Measurements from ENCODE around the gene OMA1. TPM values are rescaled to one million over a fixed set of nuclear protein-coding genes. Genes with fewer than 3 reads are reported as not detected.

Gene OMA1
- total and polyA plus RNA-seq, 2 donors (not counting 1 experiment from before 2014, with no cell fraction given) = 14.6 to 47.1 TPM

GRCh38 chr1:58572690-58573089 is 26.2 kb upstream of the OMA1 start:
- Histone ChIP-seq H3K27ac (ENCODE audit: insufficient read depth, low read length) (no peak overlapping the region), H3K4me1 (ENCODE audit: control insufficient read depth, extremely low read depth, insufficient read depth, low read length) (no peaks in the 10 kb centered on the region), H3K79me2 (ENCODE audit: control insufficient read depth, insufficient read depth, low read length) (no peaks in the 10 kb centered on the region), H3K9me3 (ENCODE audit: control insufficient read depth, insufficient read depth, low read depth, low read length) (no peaks in the 10 kb centered on the region), H2AFZ (ENCODE audit: low read length) (no peak overlapping the region), H3K36me3 (ENCODE audit: control insufficient read depth, insufficient read depth, low read length) (no peaks in the 10 kb centered on the region), H3K4me3 (replicated peaks in 1 of 4; ENCODE audit: control extremely low read depth in 1 of 4, insufficient read depth in 1 of 4, low read depth in 3 of 4, low read length in 4 of 4) (no peak overlapping the region), H3K27me3 (ENCODE audit: control insufficient read depth, insufficient read depth, low read length) (peaks cover 25% of the 10 kb centered on the region), H3K4me2 (ENCODE audit: extremely low read depth, insufficient read depth, low read length) (no peak overlapping the region), H4K20me1 (ENCODE audit: control insufficient read depth, extremely low read depth, insufficient read depth, low read length) (no peaks in the 10 kb centered on the region), H3K9ac (ENCODE audit: insufficient read depth, low read length) (no peak overlapping the region)
- TF ChIP-seq EZH2 (IDR thresholded peaks at IDR 0.05; ENCODE audit: low read length, missing control alignments) = no peak
- no peak for TF ChIP-seq CTCF (conservative IDR thresholded peaks at IDR 0.05 in 1 of 2, IDR thresholded peaks at IDR 0.05 in 1 of 2; ENCODE audit: low read depth in 1 of 2, low read length in 2 of 2)
- DNase-seq (ENCODE audit: low read depth in 2 of 2) = no peak

- no peak overlapping the region for H3K4me3 ChIP-seq (replicated peaks in 1 of 4; ENCODE audit: control extremely low read depth in 1 of 4, insufficient read depth in 1 of 4, low read depth in 3 of 4, low read length in 4 of 4)
- H3K79me2 ChIP-seq (ENCODE audit: control insufficient read depth, insufficient read depth, low read length) = no peaks in the 10 kb centered on the region
- no peaks in the 10 kb centered on the region for H4K20me1 ChIP-seq (ENCODE audit: control insufficient read depth, extremely low read depth, insufficient read depth, low read length)
- TF ChIP-seq CTCF (conservative IDR thresholded peaks at IDR 0.05 in 1 of 2, IDR thresholded peaks at IDR 0.05 in 1 of 2; ENCODE audit: low read depth in 1 of 2, low read length in 2 of 2) (no peak), EZH2 (IDR thresholded peaks at IDR 0.05; ENCODE audit: low read length, missing control alignments) (no peak)
- H3K9me3 ChIP-seq (ENCODE audit: control insufficient read depth, insufficient read depth, low read depth, low read length) = no peaks in the 10 kb centered on the region
- no peak overlapping the region for H2AFZ ChIP-seq (ENCODE audit: low read length)
- H3K9ac ChIP-seq (ENCODE audit: insufficient read depth, low read length) = no peak overlapping the region
- H3K4me1 ChIP-seq (ENCODE audit: control insufficient read depth, extremely low read depth, insufficient read depth, low read length) = no peaks in the 10 kb centered on the region
- peaks cover 21% of the 10 kb centered on the region for H3K27me3 ChIP-seq (ENCODE audit: control insufficient read depth, insufficient read depth, low read length)
- H3K4me2 ChIP-seq (ENCODE audit: extremely low read depth, insufficient read depth, low read length) = no peak overlapping the region
- H3K27ac ChIP-seq (ENCODE audit: insufficient read depth, low read length) = no peak overlapping the region
- no peak for DNase-seq (ENCODE audit: low read depth in 2 of 2)
- no peaks in the 10 kb centered on the region for H3K36me3 ChIP-seq (ENCODE audit: control insufficient read depth, insufficient read depth, low read length)
Observed at GRCh38 chr1:58571616-58572015, 25.1 kb upstream of the OMA1 start.

GRCh38 chr1:58570817-58571216 is 24.3 kb upstream of the OMA1 start:
- Histone ChIP-seq H3K79me2 (ENCODE audit: control insufficient read depth, insufficient read depth, low read length) (no peaks in the 10 kb centered on the region), H3K9ac (ENCODE audit: insufficient read depth, low read length) (no peak overlapping the region), H2AFZ (ENCODE audit: low read length) (no peak overlapping the region), H3K4me3 (replicated peaks in 1 of 4; ENCODE audit: control extremely low read depth in 1 of 4, insufficient read depth in 1 of 4, low read depth in 3 of 4, low read length in 4 of 4) (no peak overlapping the region), H3K4me1 (ENCODE audit: control insufficient read depth, extremely low read depth, insufficient read depth, low read length) (no peaks in the 10 kb centered on the region), H3K27ac (ENCODE audit: insufficient read depth, low read length) (no peak overlapping the region), H3K9me3 (ENCODE audit: control insufficient read depth, insufficient read depth, low read depth, low read length) (no peaks in the 10 kb centered on the region), H4K20me1 (ENCODE audit: control insufficient read depth, extremely low read depth, insufficient read depth, low read length) (no peaks in the 10 kb centered on the region), H3K4me2 (ENCODE audit: extremely low read depth, insufficient read depth, low read length) (no peak overlapping the region), H3K27me3 (ENCODE audit: control insufficient read depth, insufficient read depth, low read length) (peaks cover 13% of the 10 kb centered on the region), H3K36me3 (ENCODE audit: control insufficient read depth, insufficient read depth, low read length) (no peaks in the 10 kb centered on the region)
- TF ChIP-seq EZH2 (IDR thresholded peaks at IDR 0.05; ENCODE audit: low read length, missing control alignments) = no peak
- no peak for TF ChIP-seq CTCF (conservative IDR thresholded peaks at IDR 0.05 in 1 of 2, IDR thresholded peaks at IDR 0.05 in 1 of 2; ENCODE audit: low read depth in 1 of 2, low read length in 2 of 2)
- no peak for DNase-seq (ENCODE audit: low read depth in 2 of 2)
